ENCODE data around the gene HTR3D.

DNA sequence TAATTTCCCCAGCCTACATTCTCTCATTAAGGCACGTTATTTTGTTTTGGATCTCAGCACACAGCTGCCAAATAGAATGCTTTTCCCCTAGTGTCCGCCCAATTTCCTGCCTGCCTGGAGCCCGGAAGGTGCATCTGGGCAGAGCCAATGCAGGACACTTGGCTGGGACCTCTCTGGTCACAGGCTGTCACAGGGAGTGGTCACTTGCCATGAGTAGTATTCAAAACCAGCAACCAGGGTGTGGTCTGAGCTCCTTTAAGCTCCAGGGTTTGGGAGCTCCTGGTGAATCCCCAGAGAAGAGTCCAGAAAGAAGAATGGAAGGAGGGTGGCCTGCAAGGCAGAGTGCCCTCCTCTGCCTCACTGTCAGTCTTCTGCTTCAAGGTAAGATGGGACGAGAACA, 21.2 kb downstream of the HTR3D start, which contains the start of gene HTR3C:
- TF ChIP-seq, protein P1, sequence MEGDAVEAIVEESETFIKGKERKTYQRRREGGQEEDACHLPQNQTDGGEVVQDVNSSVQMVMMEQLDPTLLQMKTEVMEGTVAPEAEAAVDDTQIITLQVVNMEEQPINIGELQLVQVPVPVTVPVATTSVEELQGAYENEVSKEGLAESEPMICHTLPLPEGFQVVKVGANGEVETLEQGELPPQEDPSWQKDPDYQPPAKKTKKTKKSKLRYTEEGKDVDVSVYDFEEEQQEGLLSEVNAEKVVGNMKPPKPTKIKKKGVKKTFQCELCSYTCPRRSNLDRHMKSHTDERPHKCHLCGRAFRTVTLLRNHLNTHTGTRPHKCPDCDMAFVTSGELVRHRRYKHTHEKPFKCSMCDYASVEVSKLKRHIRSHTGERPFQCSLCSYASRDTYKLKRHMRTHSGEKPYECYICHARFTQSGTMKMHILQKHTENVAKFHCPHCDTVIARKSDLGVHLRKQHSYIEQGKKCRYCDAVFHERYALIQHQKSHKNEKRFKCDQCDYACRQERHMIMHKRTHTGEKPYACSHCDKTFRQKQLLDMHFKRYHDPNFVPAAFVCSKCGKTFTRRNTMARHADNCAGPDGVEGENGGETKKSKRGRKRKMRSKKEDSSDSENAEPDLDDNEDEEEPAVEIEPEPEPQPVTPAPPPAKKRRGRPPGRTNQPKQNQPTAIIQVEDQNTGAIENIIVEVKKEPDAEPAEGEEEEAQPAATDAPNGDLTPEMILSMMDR (IDR thresholded peaks at IDR 0.05 in 2 of 3, conservative IDR thresholded peaks at IDR 0.05 in 1 of 3; ENCODE audit: insufficient read depth in 2 of 3, low read depth in 1 of 3, low read length in 3 of 3), result no peak
- TF ChIP-seq, protein P2, sequence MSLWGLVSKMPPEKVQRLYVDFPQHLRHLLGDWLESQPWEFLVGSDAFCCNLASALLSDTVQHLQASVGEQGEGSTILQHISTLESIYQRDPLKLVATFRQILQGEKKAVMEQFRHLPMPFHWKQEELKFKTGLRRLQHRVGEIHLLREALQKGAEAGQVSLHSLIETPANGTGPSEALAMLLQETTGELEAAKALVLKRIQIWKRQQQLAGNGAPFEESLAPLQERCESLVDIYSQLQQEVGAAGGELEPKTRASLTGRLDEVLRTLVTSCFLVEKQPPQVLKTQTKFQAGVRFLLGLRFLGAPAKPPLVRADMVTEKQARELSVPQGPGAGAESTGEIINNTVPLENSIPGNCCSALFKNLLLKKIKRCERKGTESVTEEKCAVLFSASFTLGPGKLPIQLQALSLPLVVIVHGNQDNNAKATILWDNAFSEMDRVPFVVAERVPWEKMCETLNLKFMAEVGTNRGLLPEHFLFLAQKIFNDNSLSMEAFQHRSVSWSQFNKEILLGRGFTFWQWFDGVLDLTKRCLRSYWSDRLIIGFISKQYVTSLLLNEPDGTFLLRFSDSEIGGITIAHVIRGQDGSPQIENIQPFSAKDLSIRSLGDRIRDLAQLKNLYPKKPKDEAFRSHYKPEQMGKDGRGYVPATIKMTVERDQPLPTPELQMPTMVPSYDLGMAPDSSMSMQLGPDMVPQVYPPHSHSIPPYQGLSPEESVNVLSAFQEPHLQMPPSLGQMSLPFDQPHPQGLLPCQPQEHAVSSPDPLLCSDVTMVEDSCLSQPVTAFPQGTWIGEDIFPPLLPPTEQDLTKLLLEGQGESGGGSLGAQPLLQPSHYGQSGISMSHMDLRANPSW (CRISPR knock-in tag; IDR thresholded peaks at IDR 0.05), result no peak
- no peak for TF ChIP-seq MAFF (IDR thresholded peaks at IDR 0.05; ENCODE audit: low read length)
- no peak for TF ChIP-seq DACH1 (IDR thresholded peaks at IDR 0.05; ENCODE audit: partially characterized antibody)
